A549 (cell line): ENCODE measurements around the gene KIF5C. TPM values are rescaled to one million over a fixed set of nuclear protein-coding genes. Genes with fewer than 3 reads are reported as not detected.

Experiments used
- ATAC-seq, 2 experiments: fragments of 200-7000 bp in 1 of 2; fragments of >200 bp in 1 of 2; cut with Nextera tagmentation in 1 of 2; cut with Tn5 transposase in 1 of 2; 3 replicates each; pipeline versions ENCODE4 v1.8.0 to v1.9.1; 2018 to 2020; ENCODE audit warnings: mild to moderate bottlenecking in 1 of 2, moderate library complexity in 1 of 2
- CTCF ChIA-PET: fragments of 300-600 bp; sonication (Branson Sonifier 250); formaldehyde crosslinking; extraction: SDS; loops from one replicate; lab custom pipeline; 2021; ENCODE audit warnings: antibody characterized with exemption, inconsistent platforms; lab: Yijun Ruan, JAX
- POLR2A ChIA-PET: fragments of 350-600 bp; formaldehyde crosslinking; extraction: SDS; loops from one replicate; lab custom pipeline; 2021; ENCODE audit warnings: antibody characterized with exemption, inconsistent platforms; lab: Yijun Ruan, JAX
- DNase-seq, 2 experiments: peaks; one replicate each; pipeline versions ENCODE4 v3.0.0 to v3.0.0-alpha.2; 2011 to 2016; ENCODE audit warnings: low read depth in 1 of 2, low spot score in 1 of 2
- FAIRE-seq: peaks from 2 replicates; lab custom pipeline; 2011; peaks lifted over from hg19 to GRCh38; lab: Jason Lieb, UNC
- H3K27ac ChIP-seq, 2 experiments: fragments of >200 bp; sonication (Bioruptor Twin); formaldehyde crosslinking; 3 replicates each; pipeline ENCODE4 v1.5.1; 2016 to 2017
- H3K4me1 ChIP-seq: fragments of >200 bp; sonication (Bioruptor Twin); formaldehyde crosslinking; 3 replicates; pipeline ENCODE4 v1.6.1; 2016
- H3K4me2 ChIP-seq: fragments of >200 bp; sonication (Bioruptor Twin); formaldehyde crosslinking; 3 replicates; pipeline ENCODE4 v1.6.1; 2016
- H3K4me3 ChIP-seq: fragments of >200 bp; sonication (Bioruptor Twin); formaldehyde crosslinking; 3 replicates; pipeline ENCODE4 v1.5.1; 2016
- H3K9me3 ChIP-seq: fragments of >200 bp; sonication (Bioruptor Twin); formaldehyde crosslinking; 3 replicates; pipeline ENCODE4 v1.6.1; 2016
- CBX2 ChIP-seq: fragments of 200-600 bp; sonication (generic); IDR thresholded peaks from 2 replicates; pipeline ENCODE4 v1.6.1; 2016; ENCODE audit warnings: low read depth, mild to moderate bottlenecking, borderline replicate concordance
- CHD2 ChIP-seq: fragments of 150-350 bp; IDR thresholded peaks from 2 replicates; pipeline ENCODE4 v1.6.1; 2014; ENCODE audit warnings: low read length; ENCODE audit not compliant: partially characterized antibody
- EHF ChIP-seq: fragments of 250-450 bp; sonication (Bioruptor Pico); IDR thresholded peaks from 2 replicates; pipeline ENCODE4 v1.5.0; 2020; ENCODE audit warnings: mild to moderate bottlenecking
- EP300 ChIP-seq, 2 experiments: fragments of >200 bp; sonication (Bioruptor Twin); formaldehyde crosslinking; IDR thresholded peaks; 2 replicates in 1 of 2; 3 replicates in 1 of 2; pipeline ENCODE4 v1.6.1; 2016 to 2017
- ESRRA ChIP-seq: fragments of 150-350 bp; IDR thresholded peaks from 2 replicates; pipeline ENCODE4 v1.6.1; 2014; ENCODE audit warnings: mild to moderate bottlenecking, low read length, borderline replicate concordance
- FOSB ChIP-seq: fragments of 250-450 bp; sonication (Bioruptor Pico); IDR thresholded peaks from 2 replicates; pipeline ENCODE4 v1.5.0; 2020; ENCODE audit warnings: mild to moderate bottlenecking, moderate library complexity
- GATA3 ChIP-seq: IDR thresholded peaks from 2 replicates; pipeline ENCODE4 v1.6.1; 2012; ENCODE audit warnings: borderline replicate concordance
- HOXA7 ChIP-seq: fragments of 250-450 bp; sonication (Bioruptor Pico); IDR thresholded peaks from 2 replicates; pipeline ENCODE4 v1.5.0; 2020; ENCODE audit warnings: mild to moderate bottlenecking, moderate library complexity
- HOXB5 ChIP-seq: fragments of 250-450 bp; sonication (Bioruptor Pico); IDR thresholded peaks from 2 replicates; pipeline ENCODE4 v1.5.0; 2020; ENCODE audit warnings: mild to moderate bottlenecking, moderate library complexity
- JUN ChIP-seq, 2 experiments: fragments of >200 bp; sonication (Bioruptor Twin); formaldehyde crosslinking; IDR thresholded peaks; 2 replicates in 1 of 2; 3 replicates in 1 of 2; pipeline ENCODE4 v1.6.1; 2016 to 2017
- JUNB ChIP-seq: fragments of >200 bp; sonication (Bioruptor Twin); formaldehyde crosslinking; IDR thresholded peaks from 2 replicates; pipeline ENCODE4 v1.6.1; 2016
- NPAS2 ChIP-seq: fragments of 250-450 bp; sonication (Bioruptor Pico); IDR thresholded peaks from 2 replicates; pipeline ENCODE4 v1.8.0; 2022; ENCODE audit warnings: mild to moderate bottlenecking, moderate library complexity, borderline replicate concordance
- NR3C1 ChIP-seq: fragments of >200 bp; sonication (Bioruptor Twin); formaldehyde crosslinking; IDR thresholded peaks from 3 replicates; pipeline ENCODE4 v1.6.1; 2017
- PHF8 ChIP-seq: fragments of 200-600 bp; sonication (generic); IDR thresholded peaks from 2 replicates; pipeline ENCODE4 v1.6.1; 2016; ENCODE audit warnings: low read depth, mild to moderate bottlenecking, antibody characterized with exemption, moderate library complexity, borderline replicate concordance
- RAD21 ChIP-seq, 2 experiments: fragments of >200 bp in 1 of 2; sonication (Bioruptor Twin) in 1 of 2; formaldehyde crosslinking in 1 of 2; IDR thresholded peaks in 1 of 2; conservative IDR thresholded peaks in 1 of 2; 2 replicates in 1 of 2; 3 replicates in 1 of 2; pipeline ENCODE4 v1.6.1; 2012 to 2018; ENCODE audit warnings: inconsistent platforms in 1 of 2
- RFX5 ChIP-seq: fragments of 450-650 bp; IDR thresholded peaks from 2 replicates; pipeline ENCODE4 v1.7.1; 2014; ENCODE audit warnings: antibody characterized with exemption, mild to moderate bottlenecking, moderate library complexity
- SREBF2 ChIP-seq: fragments of 450-650 bp; IDR thresholded peaks from 2 replicates; pipeline ENCODE4 v1.6.1; 2014; ENCODE audit warnings: mild to moderate bottlenecking, moderate library complexity
- TFCP2L1 ChIP-seq: fragments of 250-450 bp; sonication (Bioruptor Pico); IDR thresholded peaks from 2 replicates; pipeline ENCODE4 v1.5.0; 2021; ENCODE audit warnings: mild to moderate bottlenecking
- TP53 ChIP-seq: fragments of 250-450 bp; sonication (Bioruptor Pico); IDR thresholded peaks from 2 replicates; pipeline ENCODE4 v1.5.0; 2021; ENCODE audit warnings: mild to moderate bottlenecking, moderate library complexity
- ZFP36 ChIP-seq: fragments of 450-650 bp; IDR thresholded peaks from 2 replicates; pipeline ENCODE4 v1.6.1; 2014; ENCODE audit warnings: borderline replicate concordance; ENCODE audit not compliant: partially characterized antibody
- ZNF302 ChIP-seq: fragments of 250-450 bp; sonication (Bioruptor Pico); IDR thresholded peaks from 2 replicates; pipeline ENCODE4 v1.9.0; 2021; ENCODE audit warnings: inconsistent platforms, mild to moderate bottlenecking, moderate library complexity
- WGBS: methylation state at CpG from one replicate; pipeline ENCODE4 v1.1.6; 2017; ENCODE audit errors: missing lambda C conversion rate; 5-methylcytosine and 5-hydroxymethylcytosine counted together
- polyA plus RNA-seq, 4 experiments: library from polyadenylated mRNA; depleted of rRNA in 3 of 4; stranded (reverse); fragments of >200 nt; fragmentation: RNase III in 1 of 4; extraction: RNeasy Plus Mini Kit Qiagen cat#74134 plus additional on column Dnase treatment in 1 of 4; gene quantifications; 2 replicates in 3 of 4; 3 replicates in 1 of 4; pipeline ENCODE4 v1.2.3, GENCODE V29; 2011 to 2017
- TF ChIP-seq, protein P1 (sequence below): fragments of 450-650 bp; IDR thresholded peaks from 2 replicates; pipeline ENCODE4 v1.6.1; 2014; ENCODE audit warnings: antibody characterized with exemption
- TF ChIP-seq, protein P2 (sequence below): fragments of 250-450 bp; sonication (Bioruptor Pico); IDR thresholded peaks from 2 replicates; pipeline ENCODE4 v1.5.0; 2020; ENCODE audit warnings: low read depth, mild to moderate bottlenecking, moderate library complexity

KIF5C gene
- polyA plus RNA-seq, 2 of the 4 experiments (the other 2 are of a cell fraction) = 0.27 to 0.30 TPM

DNA sequence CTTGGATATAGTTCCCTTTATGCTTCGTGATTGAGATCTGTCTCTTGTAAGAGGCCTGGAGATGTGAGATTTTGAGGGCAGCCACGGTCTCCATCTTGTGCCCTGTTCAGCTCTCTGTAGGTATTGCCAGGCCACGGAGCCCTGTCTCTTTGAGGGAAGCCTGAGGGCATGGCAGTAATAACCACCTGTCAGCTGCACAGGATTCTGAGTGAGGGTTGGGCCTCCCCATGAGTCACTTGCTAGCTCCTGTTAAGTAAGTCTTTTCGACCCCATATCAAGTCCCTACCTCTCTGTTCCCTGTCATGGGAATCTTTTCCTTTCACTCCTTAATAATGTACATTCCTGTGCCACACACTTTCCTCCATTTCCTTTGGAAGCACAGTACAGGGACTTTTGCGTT, 183.9 kb downstream of the KIF5C start:
- no peak for ATAC-seq
- Histone ChIP-seq H3K27ac (no peak overlapping the region), H3K4me1 (no peaks in the 10 kb centered on the region), H3K9me3 (no peaks in the 10 kb centered on the region), H3K4me2 (no peak overlapping the region), H3K4me3 (no peak overlapping the region)
- ChIA-PET CTCF (no interaction called here), POLR2A (no interaction called here)
- DNase-seq = no peak
- no peak for FAIRE-seq
- TF ChIP-seq GATA3 (no peak), TP53 (CRISPR knock-in tag) (no peak), CBX2 (no peak), TFCP2L1 (no peak), PHF8 (no peak), HOXB5 (no peak), NPAS2 (CRISPR knock-in tag) (no peak), RFX5 (no peak), SREBF2 (no peak), NR3C1 (no peak), RAD21 (conservative IDR thresholded peaks at IDR 0.05 in 1 of 2, IDR thresholded peaks at IDR 0.05 in 1 of 2) (no peak), JUN (IDR thresholded peaks at IDR 0.05) (no peak), EHF (CRISPR knock-in tag) (no peak), ZFP36 (no peak), ESRRA (no peak), JUNB (no peak), FOSB (no peak), HOXA7 (CRISPR knock-in tag) (no peak), ZNF302 (CRISPR knock-in tag) (no peak)
- TF ChIP-seq, protein P1, sequence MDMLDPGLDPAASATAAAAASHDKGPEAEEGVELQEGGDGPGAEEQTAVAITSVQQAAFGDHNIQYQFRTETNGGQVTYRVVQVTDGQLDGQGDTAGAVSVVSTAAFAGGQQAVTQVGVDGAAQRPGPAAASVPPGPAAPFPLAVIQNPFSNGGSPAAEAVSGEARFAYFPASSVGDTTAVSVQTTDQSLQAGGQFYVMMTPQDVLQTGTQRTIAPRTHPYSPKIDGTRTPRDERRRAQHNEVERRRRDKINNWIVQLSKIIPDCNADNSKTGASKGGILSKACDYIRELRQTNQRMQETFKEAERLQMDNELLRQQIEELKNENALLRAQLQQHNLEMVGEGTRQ = no peak
- 20% methylated on average over 5 of the region's 5 CpGs for WGBS

DNA sequence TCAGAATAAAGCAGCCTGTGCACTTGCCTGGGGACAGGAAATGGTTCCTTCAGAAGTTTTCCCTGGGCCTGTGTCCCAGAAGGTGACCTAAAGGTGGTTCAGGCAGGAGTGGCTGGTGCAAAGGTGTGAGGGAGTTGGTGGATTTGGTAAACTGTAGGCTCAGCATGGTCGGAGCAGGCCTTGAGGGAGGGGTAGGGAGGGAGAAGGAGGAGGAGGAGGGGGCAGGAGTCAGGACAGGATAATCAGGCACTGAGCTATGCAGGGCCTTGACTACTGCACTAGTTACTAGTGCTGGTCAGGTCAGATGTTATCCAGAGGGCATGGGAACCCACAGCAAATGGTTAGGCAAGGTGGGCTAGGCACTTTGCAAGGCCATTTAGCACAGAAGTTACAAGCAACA, 184.8 kb downstream of the KIF5C start:
- Histone ChIP-seq H3K4me2 (no peak overlapping the region), H3K9me3 (no peaks in the 10 kb centered on the region), H3K27ac (no peak overlapping the region), H3K4me1 (no peaks in the 10 kb centered on the region), H3K4me3 (no peak overlapping the region)
- 20% methylated on average over 1 of the region's 1 CpG for WGBS
- FAIRE-seq = no peak
- no peak for ATAC-seq
- no peak for DNase-seq
- ChIA-PET POLR2A (no interaction called here), CTCF (interaction anchor here (1.4 kb wide), 1 partner anchor 43 kb away, joined by 3 read pairs; no protein-coding TSS in a partner anchor)
- TF ChIP-seq, protein P2, sequence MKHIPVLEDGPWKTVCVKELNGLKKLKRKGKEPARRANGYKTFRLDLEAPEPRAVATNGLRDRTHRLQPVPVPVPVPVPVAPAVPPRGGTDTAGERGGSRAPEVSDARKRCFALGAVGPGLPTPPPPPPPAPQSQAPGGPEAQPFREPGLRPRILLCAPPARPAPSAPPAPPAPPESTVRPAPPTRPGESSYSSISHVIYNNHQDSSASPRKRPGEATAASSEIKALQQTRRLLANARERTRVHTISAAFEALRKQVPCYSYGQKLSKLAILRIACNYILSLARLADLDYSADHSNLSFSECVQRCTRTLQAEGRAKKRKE (CRISPR knock-in tag) = no peak
- TF ChIP-seq CHD2 = no peak

DNA sequence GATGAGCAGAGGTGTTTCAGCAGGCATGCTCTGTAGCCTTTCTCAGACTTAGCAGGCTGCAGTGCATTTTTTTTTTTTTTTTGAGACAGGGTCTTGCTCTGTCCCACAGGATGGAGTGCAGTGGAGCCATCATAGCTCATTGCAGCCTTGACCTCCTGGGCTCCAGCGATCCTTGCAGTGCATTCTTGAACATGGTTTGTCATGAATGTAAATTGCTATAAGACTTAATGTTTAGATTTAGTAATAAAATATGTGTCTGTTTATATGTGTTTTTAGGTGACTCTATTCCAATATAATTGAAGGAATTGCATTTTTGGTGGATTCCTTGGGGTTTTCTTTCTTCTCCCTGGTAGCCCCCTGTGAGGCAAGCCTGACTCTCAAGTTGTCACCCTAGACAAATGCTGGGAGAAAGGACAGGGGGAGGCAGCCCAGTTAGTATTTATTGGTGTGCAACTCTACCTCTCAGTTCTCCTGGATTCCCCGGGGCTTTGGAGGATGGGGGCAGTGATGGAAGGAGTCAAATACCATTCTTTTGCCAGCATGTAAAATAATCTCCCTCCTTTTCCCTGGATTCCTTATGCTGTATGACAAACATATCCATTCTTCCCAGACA, 186.2 kb downstream of the KIF5C start:
- TF ChIP-seq EP300 (IDR thresholded peaks at IDR 0.05) = no peak
- TF ChIP-seq, all 56 proteins: peak for 0
- no peaks in the 10 kb centered on the region for H3K9me3 ChIP-seq
- DNase-seq (no peak), FAIRE-seq (no peak), ATAC-seq (no peak)
- no peak overlapping the region for H3K4me3 ChIP-seq
- POLR2A ChIA-PET = no interaction called here
- CTCF ChIA-PET = no interaction called here
- 25% methylated on average over 2 of the region's 2 CpGs for WGBS
- no peaks in the 10 kb centered on the region for H3K4me1 ChIP-seq
- H3K27ac ChIP-seq = no peak overlapping the region
- no peak overlapping the region for H3K4me2 ChIP-seq
